ENCODE measurements around the gene ATAD2B.

ATAD2B gene

GRCh38 chr2:23912054-23912453, 14.9 kb downstream of the ATAD2B start:
- DNase-seq (ENCODE audit: low read depth in 2 of 2), result no peak

- DNase-seq (ENCODE audit: low read depth in 2 of 2), result no peak
Measured at GRCh38 chr2:23905155-23905554, 21.8 kb downstream of the ATAD2B start.

DNA sequence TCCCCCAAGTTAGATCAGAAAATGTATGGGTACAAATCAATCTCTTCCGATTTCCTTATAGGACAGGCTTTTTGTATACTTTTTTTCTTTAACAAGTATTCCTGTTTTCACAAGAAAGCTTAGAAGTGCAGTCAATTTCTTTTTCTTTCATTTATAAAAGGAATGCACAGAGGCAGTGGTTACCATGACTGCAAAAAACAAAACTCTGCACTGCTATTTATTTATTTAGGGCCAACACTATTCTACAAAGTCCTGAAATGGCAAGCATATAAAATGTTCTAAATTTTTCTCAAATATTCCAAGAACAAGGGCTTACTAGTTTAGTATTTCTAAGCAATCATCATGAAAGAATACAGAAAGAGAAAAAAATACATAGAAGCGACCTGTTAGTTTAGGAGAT, 22.2 kb downstream of the ATAD2B start:
- no peak for DNase-seq (ENCODE audit: low read depth in 2 of 2)

GRCh38 chr2:23904215-23904614, 22.7 kb downstream of the ATAD2B start:
- DNase-seq (ENCODE audit: low read depth in 2 of 2), result no peak

DNA sequence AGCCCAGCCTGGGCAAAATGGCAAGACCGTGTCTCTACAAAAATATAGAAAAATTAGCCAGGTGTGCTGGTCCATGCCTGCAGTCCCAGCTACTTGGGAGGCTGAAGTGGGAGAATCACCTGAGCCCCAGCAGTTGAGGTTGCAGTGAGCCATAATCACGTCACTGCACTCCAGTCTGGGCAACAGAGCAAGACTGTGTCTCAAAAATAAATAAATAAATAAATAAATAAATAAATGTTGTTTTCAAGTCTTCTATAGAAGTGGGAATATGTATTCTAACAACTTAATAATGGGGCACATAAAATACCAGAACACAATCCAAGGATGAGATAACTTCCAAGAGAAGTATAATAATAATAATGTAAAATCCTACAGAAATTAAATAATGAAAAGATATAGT, 23.9 kb downstream of the ATAD2B start:
- DNase-seq (ENCODE audit: low read depth in 2 of 2), result no peak

DNA sequence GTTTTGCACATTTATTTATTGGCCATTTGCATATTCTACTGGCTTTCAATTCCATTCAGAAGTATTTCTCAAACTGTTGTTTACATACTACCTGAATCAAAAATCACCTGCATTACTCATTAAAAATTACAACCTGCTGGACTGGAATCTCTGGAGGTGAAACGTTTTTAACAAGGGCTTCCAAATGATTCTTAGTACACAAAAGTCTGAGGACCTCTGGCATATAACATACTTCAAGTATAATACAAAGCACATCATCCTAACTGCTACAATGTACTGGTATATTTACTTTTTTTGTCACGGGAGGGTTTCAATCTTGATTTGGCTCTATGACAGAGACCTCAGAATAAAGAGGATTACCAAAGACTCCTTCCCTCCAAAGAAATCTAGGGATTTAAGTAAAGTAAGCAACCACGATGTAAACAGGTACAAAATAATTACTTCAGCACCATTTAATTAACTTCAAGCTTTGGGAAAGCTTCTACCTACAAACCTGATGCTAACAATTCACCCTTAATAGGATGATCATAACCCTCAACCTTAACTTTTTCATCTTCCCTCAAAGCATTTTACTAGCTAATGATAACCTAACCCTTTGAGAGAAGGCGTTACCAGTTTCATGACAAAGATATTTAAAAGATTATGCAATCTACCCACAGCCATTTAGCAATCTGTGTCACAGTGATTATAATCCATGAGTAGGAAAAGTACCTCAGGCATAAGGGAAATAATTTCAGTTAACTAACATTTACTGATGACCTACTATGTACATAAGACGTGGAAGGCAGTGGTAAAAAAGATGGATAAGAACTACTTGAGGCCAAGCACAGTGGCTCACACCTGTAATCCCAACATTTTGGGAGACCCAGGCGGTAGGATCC, 24.7 kb downstream of the ATAD2B start:
- no peak for DNase-seq (ENCODE audit: low read depth in 2 of 2)

GRCh38 chr2:23900541-23901322, 26.2 kb downstream of the ATAD2B start:
- no peak for DNase-seq (ENCODE audit: low read depth in 2 of 2)

- DNase-seq (ENCODE audit: low read depth in 2 of 2), result no peak
Measured at GRCh38 chr2:23900133-23900532, 26.8 kb downstream of the ATAD2B start.

DNA sequence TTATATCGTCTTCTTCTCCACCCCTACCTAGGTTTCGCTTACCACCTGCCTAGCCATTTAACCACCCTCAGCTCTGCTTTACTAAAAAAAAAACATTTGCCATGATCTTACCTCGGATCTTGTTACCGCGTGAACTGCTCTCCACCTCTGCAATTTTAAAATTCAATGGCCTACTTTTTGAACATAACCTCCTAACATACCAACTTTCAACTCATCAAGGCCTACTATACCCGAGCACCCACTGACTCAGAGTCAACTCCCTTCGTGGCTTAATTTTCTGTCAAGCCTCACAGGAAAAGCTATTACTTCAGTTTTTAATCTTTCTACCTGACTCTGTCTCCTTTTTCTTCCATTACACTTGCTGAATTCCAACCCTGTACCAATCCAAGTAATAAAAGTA, 55.7 kb downstream of the ATAD2B start:
- DNase-seq (ENCODE audit: low read depth in 2 of 2), result no peak

DNA sequence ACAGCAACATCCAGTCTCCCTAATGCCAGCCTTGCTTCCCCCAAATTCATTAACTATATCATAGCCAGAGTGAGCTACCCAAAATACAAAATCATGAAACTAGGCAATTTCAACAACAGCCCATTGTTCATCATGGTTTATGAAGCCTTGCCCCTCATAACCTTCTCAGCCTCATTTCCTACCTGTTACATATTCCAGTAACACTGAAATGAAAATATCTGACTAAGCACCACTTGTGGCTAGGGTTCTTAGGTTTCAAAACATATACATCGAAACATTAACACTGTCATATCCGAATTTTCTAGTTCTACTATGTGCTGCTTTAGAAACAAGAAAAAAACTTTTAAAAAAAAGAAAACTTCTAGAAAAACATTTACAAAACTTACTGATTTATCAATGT, 59.5 kb downstream of the ATAD2B start:
- no peak for DNase-seq (ENCODE audit: low read depth in 2 of 2)

GRCh38 chr2:23862716-23863426, 64.1 kb downstream of the ATAD2B start:
- no peak for DNase-seq (ENCODE audit: low read depth in 2 of 2)

DNA sequence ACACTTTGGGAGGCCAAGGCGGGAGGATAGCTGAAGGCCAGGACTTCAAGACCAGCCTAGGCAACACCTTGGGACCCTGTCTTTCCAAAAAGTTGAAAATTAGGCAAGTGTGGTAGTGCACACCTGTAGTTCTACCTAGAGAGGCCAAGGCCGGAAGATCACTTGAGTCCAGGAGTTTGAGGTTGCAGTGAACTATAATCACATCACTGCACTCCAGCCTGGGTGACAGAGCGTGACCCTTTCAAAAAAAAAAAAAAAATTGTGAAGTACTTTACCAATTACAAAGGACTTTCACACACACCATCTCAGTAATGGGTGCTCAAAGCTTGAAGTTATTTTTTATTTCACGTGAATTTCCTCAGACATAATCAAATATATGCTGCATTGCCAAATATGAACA, 65.0 kb downstream of the ATAD2B start:
- no peak for DNase-seq (ENCODE audit: low read depth in 2 of 2)

DNA sequence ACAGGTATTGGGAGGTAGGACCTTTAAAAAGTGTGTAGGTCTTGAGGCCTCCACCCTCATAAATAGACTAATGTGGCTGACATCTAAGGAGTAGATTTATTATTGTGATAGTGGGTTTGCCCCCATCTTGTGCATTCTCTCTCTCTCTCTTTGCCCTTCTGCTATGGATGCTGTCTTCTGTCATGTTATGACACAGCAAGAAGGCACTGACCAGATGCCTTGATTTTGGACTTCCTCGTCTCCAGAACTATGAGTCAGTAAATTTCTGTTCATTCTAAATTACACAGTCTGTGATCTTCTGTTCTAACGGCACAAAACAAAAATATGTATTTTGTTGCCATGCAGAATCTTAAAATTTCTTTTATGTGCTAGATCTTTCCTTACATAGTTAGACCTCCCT, 66.9 kb downstream of the ATAD2B start:
- DNase-seq (ENCODE audit: low read depth in 2 of 2), result no peak

GRCh38 chr2:23859234-23859633, 67.7 kb downstream of the ATAD2B start:
- DNase-seq (ENCODE audit: low read depth in 2 of 2), result no peak

- no peak for DNase-seq (ENCODE audit: low read depth in 2 of 2)
Measured at GRCh38 chr2:23850564-23851256, 76.2 kb downstream of the ATAD2B start.

- no peak for DNase-seq (ENCODE audit: low read depth in 2 of 2)
Measured at GRCh38 chr2:23844905-23845304, 82.0 kb downstream of the ATAD2B start.

- no peak for DNase-seq (ENCODE audit: low read depth in 2 of 2)
Measured at GRCh38 chr2:23843051-23843976, 83.6 kb downstream of the ATAD2B start.

DNA sequence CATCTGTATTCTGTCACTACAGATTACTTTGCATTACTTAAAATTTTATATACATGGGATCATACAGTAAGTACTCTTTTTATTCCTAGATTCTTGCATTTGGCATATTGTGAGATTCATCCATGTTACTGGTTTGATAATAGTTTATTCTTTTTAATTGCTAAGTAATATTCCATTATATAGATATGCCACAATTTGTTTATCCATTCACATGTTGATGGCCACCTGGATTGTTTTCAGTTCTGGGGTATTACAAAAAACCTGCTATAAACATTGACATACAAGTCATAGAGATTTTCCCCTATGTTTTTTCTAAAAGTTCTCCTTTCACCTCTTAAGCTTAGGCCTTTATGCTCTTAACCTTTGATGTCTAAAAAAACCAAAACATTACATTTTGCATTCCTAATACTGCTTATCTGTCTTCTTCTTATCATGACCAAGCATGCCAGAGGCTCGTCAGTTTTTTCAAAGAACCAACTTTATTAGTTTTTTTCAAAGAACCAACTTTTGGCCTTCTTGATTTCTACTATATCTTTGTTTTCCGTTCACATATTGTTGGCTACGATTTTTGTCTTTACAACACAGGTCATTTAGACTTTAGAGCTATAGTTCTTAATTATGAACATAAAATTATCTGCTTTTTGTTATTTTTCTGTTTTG, 86.9 kb downstream of the ATAD2B start:
- no peak for DNase-seq (ENCODE audit: low read depth in 2 of 2)

DNA sequence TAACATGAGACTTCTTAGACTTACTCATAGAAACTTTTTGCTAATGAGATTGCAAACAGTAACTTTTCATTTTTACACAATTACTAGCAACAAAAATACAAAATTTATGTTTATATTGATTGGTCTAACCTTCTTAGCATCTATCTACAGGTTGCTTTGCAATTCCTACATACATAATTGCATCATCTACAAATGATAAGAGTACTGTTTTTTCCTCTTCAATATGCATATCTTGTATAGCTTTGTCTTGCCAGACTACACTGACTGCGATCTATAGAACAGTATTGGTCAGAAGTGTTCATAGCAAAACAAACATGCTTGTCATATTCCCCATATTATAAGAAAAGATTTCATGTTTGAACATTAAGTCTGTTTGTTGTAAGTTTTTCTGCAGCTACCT, 87.9 kb downstream of the ATAD2B start:
- DNase-seq (ENCODE audit: low read depth in 2 of 2), result no peak

- no peak for DNase-seq (ENCODE audit: low read depth in 2 of 2)
Measured at GRCh38 chr2:23838581-23838980, 88.3 kb downstream of the ATAD2B start.
